ENCODE measurements around the gene GTPBP6. TPM values are rescaled to one million over a fixed set of nuclear protein-coding genes. Genes with fewer than 3 reads are reported as not detected.

Gene GTPBP6
- total RNA-seq, 2 experiments from 2014 or later, result 63.4 to 64.6 TPM

Other genes starting within 250 kb of the GTPBP6 start
- 10 to 100 TPM; 63.5 to 67.7 TPM for gene PLCXD1, start 37.4 kb downstream of the GTPBP6 start, total RNA-seq
- 10 to 100 TPM; 33.8 to 37.2 TPM for gene PPP2R3B, start 68.1 kb upstream of the GTPBP6 start, total RNA-seq